SK-N-DZ (cell line): ENCODE results near the gene RECK. TPM values are rescaled to one million over a fixed set of nuclear protein-coding genes. Genes with fewer than 3 reads are reported as not detected.
"Not testable (repeated sequence)": the region's sequence is repeated elsewhere in the genome, so short reads cannot be mapped to it uniquely, and the experiment has no call there.

ENCODE experiments used
- DNase-seq: peaks from one replicate; pipeline ENCODE4 v3.0.0-alpha.2; 2015; ENCODE audit warnings: low spot score
- polyA plus RNA-seq, 2 experiments: library from polyadenylated mRNA; depleted of rRNA; stranded (reverse); fragments of >200 nt; gene quantifications; 2 replicates each; pipeline ENCODE4 v1.2.3, GENCODE V29; 2014

RECK gene
- 6.0 and 7.4 TPM in 2 replicates for polyA plus RNA-seq (2014; cell fraction: cytosol; rRNA removed)
- 6.5 and 8.5 TPM in 2 replicates for polyA plus RNA-seq (2014; cell fraction: nucleus; rRNA removed)

DNA sequence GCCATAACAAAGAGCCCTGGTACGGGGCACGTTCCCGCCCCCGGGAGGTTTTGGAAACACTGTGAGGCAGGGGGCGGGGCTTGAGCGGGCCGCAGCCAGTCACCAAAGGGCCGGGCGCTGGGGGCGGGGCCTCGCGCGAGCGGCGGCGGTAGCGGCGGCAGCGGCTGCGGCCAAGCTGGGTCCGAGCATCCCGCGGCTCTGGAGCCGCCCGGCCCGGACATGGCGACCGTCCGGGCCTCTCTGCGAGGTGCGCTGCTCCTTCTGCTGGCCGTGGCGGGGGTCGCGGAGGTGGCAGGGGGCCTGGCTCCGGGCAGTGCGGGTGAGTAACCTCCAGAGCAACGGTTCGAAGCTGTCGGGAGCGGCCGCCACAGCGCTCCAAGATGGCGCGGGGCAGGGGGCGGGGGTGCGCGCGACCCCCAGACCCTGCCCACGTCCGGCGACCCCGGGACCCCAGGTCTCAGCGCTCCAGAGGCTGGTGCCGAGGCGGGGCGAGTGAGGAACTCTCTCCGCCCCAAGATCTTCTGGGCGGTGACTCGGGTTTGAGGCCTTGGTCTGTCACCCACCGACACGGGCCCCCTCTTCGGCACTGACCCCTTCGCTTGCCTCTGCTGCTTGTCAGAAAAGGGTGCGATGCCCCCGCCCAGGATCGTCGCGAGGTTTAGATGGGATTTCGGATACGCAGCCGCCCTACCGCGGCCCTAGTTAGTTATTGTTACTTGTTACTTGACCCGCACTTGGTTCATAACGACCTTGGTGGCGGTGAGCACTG, at the start of gene RECK:
Gene RECK (plus strand): TSS at position 134 of the 769 bp plus-strand sequence. CDS start 86 bp downstream, at position 220.
- peak; percentile 72 for DNase-seq

- no peak for DNase-seq
Measured at GRCh38 chr9:35990155-35990554, 46.6 kb upstream of the RECK start.

GRCh38 chr9:35993136-35993535, 43.6 kb upstream of the RECK start:
- not testable (repeated sequence) for DNase-seq

- no peak for DNase-seq
Measured at GRCh38 chr9:35993976-35994720, 42.6 kb upstream of the RECK start.

DNA sequence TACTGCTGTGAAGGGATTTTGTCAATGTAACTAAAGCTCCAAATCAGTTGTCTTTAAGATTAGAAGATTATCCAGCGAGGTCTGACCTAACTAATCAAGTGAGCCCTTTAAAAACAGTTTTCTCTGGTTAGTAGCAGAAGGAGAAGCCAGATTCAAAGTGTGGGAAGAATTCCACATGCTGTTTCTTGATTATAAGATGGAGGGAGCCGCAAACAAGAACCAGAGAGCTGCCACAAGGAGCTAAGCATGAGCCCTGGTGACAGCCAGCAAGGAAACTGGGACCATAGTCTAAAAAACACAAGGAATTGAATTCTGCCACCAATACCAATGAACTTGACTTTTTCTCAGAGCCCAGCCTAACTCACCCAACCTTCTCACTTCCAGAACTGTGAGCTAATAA, 41.8 kb upstream of the RECK start:
- DNase-seq = no peak

GRCh38 chr9:35996358-35996970, 40.2 kb upstream of the RECK start:
- no peak for DNase-seq

DNA sequence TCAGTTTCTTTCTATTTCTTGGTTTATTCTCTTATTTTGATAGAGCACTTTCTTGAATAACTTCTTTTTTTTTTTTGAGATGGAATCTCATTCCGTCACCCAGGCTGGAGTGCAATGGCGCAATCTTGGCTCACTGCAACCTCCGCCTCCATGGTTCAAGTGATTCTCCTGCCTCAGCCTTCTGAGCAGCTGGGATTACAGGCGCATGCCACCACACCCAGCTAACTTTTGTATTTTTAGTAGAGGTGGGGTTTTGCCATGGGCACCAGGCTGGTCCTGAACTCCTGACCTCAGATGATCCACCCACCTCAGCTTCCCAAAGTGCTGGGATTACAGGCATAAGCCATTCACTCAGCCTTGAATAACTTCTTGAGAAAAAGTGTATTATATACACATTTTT, 39.7 kb upstream of the RECK start:
- DNase-seq = not testable (repeated sequence)

GRCh38 chr9:35998333-35998732, 38.4 kb upstream of the RECK start:
- no peak for DNase-seq

DNA sequence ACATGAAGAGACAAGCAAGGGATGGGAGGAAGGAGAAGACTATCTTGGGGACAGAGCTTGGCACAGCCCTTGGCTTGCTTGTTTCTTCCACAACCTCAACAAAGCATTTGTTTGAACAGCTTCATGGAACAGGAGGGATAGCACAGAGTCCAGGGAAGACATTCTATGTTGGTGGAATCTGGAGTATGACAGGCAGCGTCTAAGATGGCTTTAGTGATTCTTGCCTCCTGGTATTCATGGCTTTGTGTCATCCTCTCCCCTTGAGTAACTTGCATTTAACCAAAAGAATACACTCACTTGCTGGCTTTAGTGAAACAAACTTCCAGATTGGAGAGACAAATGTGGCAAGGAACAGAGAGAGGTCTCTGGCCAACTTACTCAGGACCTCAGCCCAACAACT, 30.8 kb upstream of the RECK start:
- no peak for DNase-seq

GRCh38 chr9:36006549-36007315, 30.0 kb upstream of the RECK start:
- DNase-seq = no peak

DNA sequence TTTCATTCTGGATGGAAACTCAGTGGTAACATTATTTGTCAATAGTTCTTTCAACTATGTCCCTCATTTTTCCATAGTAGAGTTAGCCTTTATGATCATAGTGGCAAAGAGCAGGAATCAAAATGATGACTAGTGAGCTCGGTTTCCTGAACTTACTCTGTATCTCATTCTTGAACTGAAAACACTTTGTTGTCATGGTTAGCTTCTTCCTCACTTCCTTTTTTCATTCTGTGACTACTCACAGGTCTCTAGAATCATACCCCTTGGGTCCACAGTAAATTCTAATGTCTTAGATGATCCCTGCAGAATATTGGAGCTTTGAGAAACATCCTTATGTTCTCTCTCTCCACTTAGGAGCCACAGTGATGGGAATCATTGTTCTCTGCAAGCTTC, 29.4 kb upstream of the RECK start:
- no peak for DNase-seq

- no peak for DNase-seq
Measured at GRCh38 chr9:36007852-36008251, 28.9 kb upstream of the RECK start.

GRCh38 chr9:36008774-36009300, 27.9 kb upstream of the RECK start:
- DNase-seq = peak; percentile 79

DNA sequence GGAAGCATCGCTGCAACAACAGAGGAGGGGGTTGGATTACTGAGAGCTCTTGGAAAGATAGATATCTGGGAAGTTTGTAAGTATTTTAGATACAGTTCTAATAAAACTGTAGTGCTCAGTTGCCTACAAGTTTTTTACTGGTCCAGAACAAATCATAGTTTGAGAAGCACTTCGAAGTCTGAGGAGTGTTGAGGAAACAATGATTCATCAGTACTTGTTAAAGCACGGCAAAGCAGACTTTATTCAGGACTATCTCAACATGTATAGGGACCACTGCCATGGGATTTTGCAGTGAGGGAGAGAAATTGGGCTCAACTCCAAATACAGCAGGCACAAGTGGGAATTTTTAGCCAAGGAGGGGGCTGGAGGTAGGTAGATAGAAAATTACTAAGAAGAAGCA, 25.3 kb upstream of the RECK start:
- DNase-seq = no peak

DNA sequence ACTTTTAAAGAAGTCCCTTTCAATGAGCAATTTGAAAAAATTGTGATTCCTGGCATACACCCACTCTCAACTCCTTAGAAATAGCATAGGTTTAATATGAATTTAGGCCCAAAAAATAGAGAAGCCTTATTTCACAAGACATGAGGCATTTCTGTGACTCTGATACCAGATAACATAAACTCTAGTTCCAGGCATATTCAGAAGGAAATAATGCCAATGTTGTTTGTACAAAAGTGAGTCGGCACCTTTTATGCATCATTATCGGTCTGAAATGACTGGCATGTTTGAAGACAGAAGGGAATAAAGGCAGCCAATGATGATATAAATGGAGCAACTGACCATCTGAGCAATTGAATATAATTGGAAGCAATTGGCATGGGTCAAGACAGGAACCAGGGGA, 19.4 kb upstream of the RECK start:
- DNase-seq = no peak

DNA sequence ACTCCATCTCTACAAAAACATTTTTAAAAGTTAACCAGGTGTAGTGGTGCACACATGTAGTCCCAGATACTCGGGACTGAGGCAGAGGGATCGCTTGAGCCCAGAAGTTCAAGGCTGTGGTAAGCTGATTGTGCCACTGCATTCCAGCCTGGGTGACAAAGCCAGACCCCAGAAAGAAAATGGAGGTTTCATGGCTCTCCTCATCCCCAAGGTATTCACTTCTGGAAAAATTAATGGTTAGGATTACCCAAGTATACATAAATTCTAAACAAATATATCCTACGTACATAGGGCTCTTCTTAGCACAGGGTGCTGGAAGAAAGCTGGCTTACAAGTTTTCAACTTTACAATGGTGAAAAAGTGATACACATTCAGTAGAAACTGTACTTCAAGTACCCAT, 18.6 kb upstream of the RECK start:
- no peak for DNase-seq

DNA sequence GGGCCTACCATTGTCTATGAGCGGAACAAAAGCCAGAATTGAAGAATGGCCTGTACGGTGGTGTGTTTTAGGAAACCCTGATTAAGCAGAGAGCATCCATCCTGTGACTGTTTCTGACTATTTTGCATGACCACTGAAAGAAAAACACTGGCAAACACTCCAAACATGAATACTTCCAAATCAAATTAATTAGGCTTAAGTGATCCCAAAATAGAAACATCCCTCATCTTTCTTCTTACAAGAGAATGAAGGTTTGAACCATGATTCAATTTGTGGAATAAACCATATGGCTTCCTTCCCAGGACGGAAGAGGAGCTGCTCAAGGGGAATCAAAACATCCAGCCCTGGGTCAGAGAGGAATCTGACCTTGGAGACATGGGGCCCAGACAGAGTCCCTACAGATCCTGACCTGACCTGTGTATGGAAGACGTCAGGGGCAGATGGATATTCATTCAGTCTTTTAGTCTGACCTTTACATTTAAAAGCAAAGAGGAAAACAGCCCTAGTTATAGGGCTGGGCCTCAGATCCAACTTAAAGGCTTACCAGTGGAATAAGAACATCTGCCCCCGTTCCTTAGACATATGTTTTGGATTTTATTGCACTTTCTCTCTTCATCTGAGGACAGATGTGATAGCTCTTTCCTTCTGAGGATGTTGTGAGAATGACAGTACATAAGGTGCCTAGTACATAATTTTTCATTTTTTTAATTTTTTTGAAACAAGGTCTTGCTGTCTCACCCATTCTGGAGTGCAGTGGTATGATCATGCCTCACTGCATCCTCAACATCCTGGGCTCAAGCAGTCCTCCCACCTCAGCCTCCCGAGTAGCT, 17.6 kb upstream of the RECK start:
- DNase-seq = peak; percentile 60

DNA sequence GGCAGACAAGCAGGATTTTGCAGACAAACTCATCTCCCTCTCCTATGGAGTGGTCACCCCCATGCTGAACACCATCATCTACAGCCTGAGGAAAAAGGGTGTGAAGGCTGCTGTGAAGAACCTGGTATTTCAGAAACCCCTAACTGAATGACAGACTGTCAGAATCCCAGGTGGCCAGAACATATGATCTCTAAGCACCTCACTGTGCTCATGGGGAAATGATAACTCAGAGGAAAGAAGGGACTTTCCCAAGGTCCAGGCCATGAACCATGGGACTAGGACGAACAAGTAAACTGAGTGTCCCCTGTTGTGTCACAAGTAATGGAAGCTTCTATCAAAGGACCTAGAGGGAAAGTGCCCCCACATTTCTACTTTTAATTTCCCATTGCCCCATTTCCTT, 14.7 kb upstream of the RECK start:
- DNase-seq = no peak

- DNase-seq = peak; percentile 71
Measured at GRCh38 chr9:36023260-36024048, 13.3 kb upstream of the RECK start.

- DNase-seq = no peak
Measured at GRCh38 chr9:36025746-36026145, 11.0 kb upstream of the RECK start.
